Fibroblast of lung (primary cell): ENCODE measurements around the gene CATSPER2. TPM values are rescaled to one million over a fixed set of nuclear protein-coding genes. Genes with fewer than 3 reads are reported as not detected.
"Not testable (repeated sequence)": the region's sequence is repeated elsewhere in the genome, so short reads cannot be mapped to it uniquely, and the experiment has no call there.

ENCODE experiments used
- DNase-seq, 2 donors: peaks; one replicate each; pipeline versions ENCODE4 v3.0.0 to v3.0.0-alpha.2; 2010; ENCODE audit warnings: low read depth in 2 of 2
- H2AFZ ChIP-seq: 2 replicates; pipeline ENCODE4 v1.5.1; 2012; ENCODE audit warnings: low read length, control low read depth, inconsistent platforms
- H3K27ac ChIP-seq: 2 replicates; pipeline ENCODE4 v1.5.1; 2011; ENCODE audit warnings: low read length, control low read depth; ENCODE audit not compliant: insufficient read depth
- H3K27me3 ChIP-seq: 2 replicates; pipeline ENCODE4 v1.5.1; 2011; ENCODE audit warnings: mild to moderate bottlenecking, low read length; ENCODE audit not compliant: control insufficient read depth, insufficient read depth
- H3K36me3 ChIP-seq: 2 replicates; pipeline ENCODE4 v1.5.1; 2011; ENCODE audit warnings: low read length; ENCODE audit not compliant: control insufficient read depth, insufficient read depth
- H3K4me1 ChIP-seq: 2 replicates; pipeline ENCODE4 v1.5.1; 2011; ENCODE audit warnings: low read length; ENCODE audit not compliant: control insufficient read depth, insufficient read depth; ENCODE audit errors: extremely low read depth
- H3K4me2 ChIP-seq: 2 replicates; pipeline ENCODE4 v1.5.1; 2011; ENCODE audit warnings: low read length, control low read depth; ENCODE audit not compliant: insufficient read depth; ENCODE audit errors: extremely low read depth
- H3K4me3 ChIP-seq, 4 experiments: fragments of 200-600 bp in 1 of 4; sonication (generic) in 1 of 4; replicated peaks in 1 of 4; 2 replicates each; pipeline ENCODE4 v1.5.1; 2011 to 2016; ENCODE audit warnings: low read length in 4 of 4, low read depth in 3 of 4, mild to moderate bottlenecking in 3 of 4, control low read depth in 2 of 4, inconsistent platforms in 1 of 4, mixed read lengths in 1 of 4; ENCODE audit not compliant: insufficient read depth in 1 of 4; ENCODE audit errors: control extremely low read depth in 1 of 4
- H3K79me2 ChIP-seq: 2 replicates; pipeline ENCODE4 v1.5.1; 2012; ENCODE audit warnings: mild to moderate bottlenecking, low read length, inconsistent platforms; ENCODE audit not compliant: control insufficient read depth, insufficient read depth
- H3K9ac ChIP-seq: 2 replicates; pipeline ENCODE4 v1.5.1; 2011; ENCODE audit warnings: mild to moderate bottlenecking, low read length, control low read depth; ENCODE audit not compliant: insufficient read depth
- H3K9me3 ChIP-seq: 2 replicates; pipeline ENCODE4 v1.5.1; 2012; ENCODE audit warnings: low read depth, low read length; ENCODE audit not compliant: control insufficient read depth, insufficient read depth
- H4K20me1 ChIP-seq: 2 replicates; pipeline ENCODE4 v1.5.1; 2011; ENCODE audit warnings: low read length; ENCODE audit not compliant: control insufficient read depth, insufficient read depth; ENCODE audit errors: extremely low read depth
- EZH2 ChIP-seq: IDR thresholded peaks from 2 replicates; pipeline ENCODE4 v1.5.1; 2012; ENCODE audit warnings: low read length, control low read depth, mild to moderate bottlenecking; ENCODE audit errors: missing control alignments
- polyA minus RNA-seq: library from RNA; depleted of rRNA, polyadenylated mRNA; stranded (reverse); fragments of >200 nt; gene quantifications from 2 replicates; pipeline ENCODE4 v1.2.3, GENCODE V29; 2011; ENCODE audit warnings: low replicate concordance
- polyA plus RNA-seq, 2 donors: library from polyadenylated mRNA; depleted of rRNA in 1 of 2; stranded (reverse) in 1 of 2; unstranded in 1 of 2; fragments of >200 nt; gene quantifications; 2 replicates each; pipeline ENCODE4 v1.2.1, GENCODE V29; 2011 to 2012; ENCODE audit warnings: missing spikeins in 1 of 2
- total RNA-seq: library from RNA; depleted of rRNA; stranded (reverse); fragments of >200 nt; gene quantifications from 2 replicates; pipeline ENCODE4 v1.2.1, GENCODE V29; 2014
- TF ChIP-seq, protein P1 (sequence below), 2 donors: IDR thresholded peaks in 1 of 2; conservative IDR thresholded peaks in 1 of 2; 1 replicate in 1 of 2; 2 replicates in 1 of 2; pipeline ENCODE4 v1.5.1; 2011 to 2012; ENCODE audit warnings: low read length in 2 of 2, control low read depth in 1 of 2, inconsistent platforms in 1 of 2, low read depth in 1 of 2, mild to moderate bottlenecking in 1 of 2

CATSPER2 gene
- 1.0 and 2.3 TPM in 2 replicates for total RNA-seq
- 0.84 and 0.85 TPM in 2 replicates for polyA plus RNA-seq
- polyA plus RNA-seq (2012), result 0.49 and 0.93 TPM in 2 replicates
- polyA minus RNA-seq, result not detected in 2 replicates

DNA sequence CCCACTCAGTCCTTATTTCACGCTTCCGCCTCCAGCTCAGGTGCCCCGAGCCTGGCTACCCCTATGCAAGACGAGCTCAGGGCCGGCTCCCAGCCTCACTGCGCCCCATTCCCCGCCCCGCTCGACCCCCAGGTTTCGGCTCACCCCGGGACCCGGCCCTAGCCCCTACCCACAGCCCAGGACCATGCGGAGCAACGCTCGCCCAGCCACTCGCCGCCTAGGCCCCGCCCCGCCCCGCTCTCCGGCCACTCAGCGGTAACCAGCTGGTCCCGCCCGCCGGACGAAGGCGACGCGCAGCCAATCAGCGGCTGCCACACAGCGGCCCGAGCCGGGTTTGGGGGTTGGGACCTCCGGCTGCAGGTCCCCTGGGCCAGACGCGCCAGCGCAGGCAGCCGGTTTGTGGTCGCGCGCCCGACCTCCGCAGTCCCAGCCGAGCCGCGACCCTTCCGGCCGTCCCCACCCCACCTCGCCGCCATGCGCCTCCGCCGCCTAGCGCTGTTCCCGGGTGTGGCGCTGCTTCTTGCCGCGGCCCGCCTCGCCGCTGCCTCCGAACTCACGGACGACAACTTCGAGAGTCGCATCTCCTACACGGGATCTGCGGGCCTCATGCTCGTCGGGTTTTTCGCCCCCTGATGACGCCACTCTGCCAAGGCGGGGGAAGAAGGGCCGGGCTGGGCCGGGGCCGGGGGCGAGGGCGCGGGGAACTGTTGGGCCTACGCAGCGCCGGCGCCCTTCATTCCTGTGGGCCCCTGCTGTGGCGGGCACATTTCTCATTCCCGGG, at the start of gene CATSPER2:
Gene CATSPER2 (minus strand): TSS at position 196 of the 781 bp plus-strand sequence. CDS start 783 bp downstream, outside the sequence.
- H3K4me2 ChIP-seq, result no peak within 1 kb of the TSS
- no peaks in the 10 kb centered on the region for H3K4me1 ChIP-seq
- H4K20me1 ChIP-seq, result no peaks in the 10 kb centered on the region
- H3K9ac ChIP-seq, result no peak within 1 kb of the TSS
- no peak within 1 kb of the TSS for H3K4me3 ChIP-seq
- H3K27me3 ChIP-seq, result no peaks in the 10 kb centered on the region
- H3K36me3 ChIP-seq, result no peaks in the 10 kb centered on the region
- no peaks in the 10 kb centered on the region for H3K9me3 ChIP-seq
- H3K79me2 ChIP-seq, result no peaks in the 10 kb centered on the region
- no peak within 1 kb of the TSS for H2AFZ ChIP-seq
- no peak for DNase-seq
- H3K27ac ChIP-seq, result no peak within 1 kb of the TSS
- no peak for TF ChIP-seq EZH2
- TF ChIP-seq, protein P1, sequence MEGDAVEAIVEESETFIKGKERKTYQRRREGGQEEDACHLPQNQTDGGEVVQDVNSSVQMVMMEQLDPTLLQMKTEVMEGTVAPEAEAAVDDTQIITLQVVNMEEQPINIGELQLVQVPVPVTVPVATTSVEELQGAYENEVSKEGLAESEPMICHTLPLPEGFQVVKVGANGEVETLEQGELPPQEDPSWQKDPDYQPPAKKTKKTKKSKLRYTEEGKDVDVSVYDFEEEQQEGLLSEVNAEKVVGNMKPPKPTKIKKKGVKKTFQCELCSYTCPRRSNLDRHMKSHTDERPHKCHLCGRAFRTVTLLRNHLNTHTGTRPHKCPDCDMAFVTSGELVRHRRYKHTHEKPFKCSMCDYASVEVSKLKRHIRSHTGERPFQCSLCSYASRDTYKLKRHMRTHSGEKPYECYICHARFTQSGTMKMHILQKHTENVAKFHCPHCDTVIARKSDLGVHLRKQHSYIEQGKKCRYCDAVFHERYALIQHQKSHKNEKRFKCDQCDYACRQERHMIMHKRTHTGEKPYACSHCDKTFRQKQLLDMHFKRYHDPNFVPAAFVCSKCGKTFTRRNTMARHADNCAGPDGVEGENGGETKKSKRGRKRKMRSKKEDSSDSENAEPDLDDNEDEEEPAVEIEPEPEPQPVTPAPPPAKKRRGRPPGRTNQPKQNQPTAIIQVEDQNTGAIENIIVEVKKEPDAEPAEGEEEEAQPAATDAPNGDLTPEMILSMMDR (conservative IDR thresholded peaks at IDR 0.05 in 1 of 2, IDR thresholded peaks at IDR 0.05 in 1 of 2; ENCODE audit: low read depth in 1 of 2, low read length in 2 of 2), result no peak

DNA sequence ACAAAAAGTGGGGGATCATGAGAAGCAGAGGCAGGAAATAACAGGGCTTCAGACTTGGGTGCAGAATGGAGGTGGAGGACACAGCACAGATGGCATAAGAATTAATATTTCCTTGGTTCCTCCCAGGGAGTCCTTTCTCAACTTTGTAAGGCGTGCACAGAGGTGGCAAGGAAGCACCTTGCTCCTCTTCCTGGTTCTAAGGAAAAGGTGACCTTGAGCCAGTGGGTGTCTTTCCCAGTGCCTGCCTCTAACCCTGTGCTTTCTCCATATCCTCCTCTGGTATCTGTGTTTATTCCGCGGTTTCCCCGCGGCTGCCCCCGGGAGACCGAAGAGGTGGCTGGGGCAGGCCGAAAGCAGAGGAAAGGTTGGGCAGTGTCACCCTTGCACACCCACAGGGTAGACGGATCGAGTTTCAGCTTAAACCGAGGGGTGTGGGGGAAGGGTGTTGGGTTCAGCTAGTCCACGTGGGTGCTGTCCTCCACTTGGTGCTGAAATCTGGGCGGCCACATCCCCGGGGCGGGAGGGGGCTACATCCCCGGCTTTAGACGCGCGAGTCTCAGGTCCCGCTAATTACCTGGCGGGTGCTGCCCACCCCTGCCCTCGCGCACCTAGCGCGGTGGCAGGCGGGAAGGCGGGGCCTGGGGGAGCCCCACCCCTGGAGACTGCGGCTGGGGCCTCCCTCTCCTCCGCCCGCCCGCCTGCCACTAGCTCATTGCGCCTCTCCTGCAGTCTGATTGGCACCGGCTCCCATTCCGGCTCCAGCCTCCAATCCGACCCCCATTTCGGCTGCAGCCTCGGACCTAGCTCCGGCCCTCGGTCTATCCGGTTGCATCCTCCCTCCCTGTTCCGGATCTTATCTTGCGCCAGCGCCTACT, 44.7 kb upstream of the CATSPER2 start, which contains the start of gene CKMT1A:
Gene CKMT1A (plus strand): TSS at position 712 of the 875 bp plus-strand sequence. CDS start 192 bp downstream, outside the sequence.
- not testable (repeated sequence) for H3K27ac ChIP-seq, H4K20me1 ChIP-seq, H3K79me2 ChIP-seq

DNA sequence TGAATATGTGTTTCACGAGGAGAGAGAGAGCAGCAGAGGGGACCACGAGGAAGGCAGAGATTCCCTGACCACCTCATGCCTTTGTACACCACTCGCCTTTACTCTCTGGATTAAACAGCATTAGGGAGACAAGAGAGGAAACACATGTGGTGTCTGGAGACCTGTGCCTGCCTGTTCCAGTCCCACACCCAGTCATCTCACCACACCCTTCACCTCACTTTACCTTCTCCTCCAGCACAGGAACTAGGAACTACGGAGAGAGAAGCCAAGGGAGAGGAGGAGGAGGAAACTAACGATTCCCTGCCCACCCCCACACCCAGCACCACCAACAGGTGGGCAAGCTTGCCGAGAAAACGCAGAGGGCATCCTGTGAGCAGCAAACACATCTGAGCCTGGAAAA, 44.0 kb upstream of the CATSPER2 start:
- not testable (repeated sequence) for H3K36me3 ChIP-seq, H3K79me2 ChIP-seq, H3K4me2 ChIP-seq, H3K4me3 ChIP-seq, H3K9me3 ChIP-seq, H3K27ac ChIP-seq, H4K20me1 ChIP-seq, H3K27me3 ChIP-seq, H3K9ac ChIP-seq, H3K4me1 ChIP-seq, DNase-seq, H2AFZ ChIP-seq

More for the DNA sequence above, 44.7 kb upstream of the CATSPER2 start, which contains the start of gene CKMT1A:
- not testable (repeated sequence) for H3K9me3 ChIP-seq, DNase-seq, H3K4me1 ChIP-seq, H3K36me3 ChIP-seq, H3K4me3 ChIP-seq, H3K27me3 ChIP-seq, H3K9ac ChIP-seq, H3K4me2 ChIP-seq, H2AFZ ChIP-seq

DNA sequence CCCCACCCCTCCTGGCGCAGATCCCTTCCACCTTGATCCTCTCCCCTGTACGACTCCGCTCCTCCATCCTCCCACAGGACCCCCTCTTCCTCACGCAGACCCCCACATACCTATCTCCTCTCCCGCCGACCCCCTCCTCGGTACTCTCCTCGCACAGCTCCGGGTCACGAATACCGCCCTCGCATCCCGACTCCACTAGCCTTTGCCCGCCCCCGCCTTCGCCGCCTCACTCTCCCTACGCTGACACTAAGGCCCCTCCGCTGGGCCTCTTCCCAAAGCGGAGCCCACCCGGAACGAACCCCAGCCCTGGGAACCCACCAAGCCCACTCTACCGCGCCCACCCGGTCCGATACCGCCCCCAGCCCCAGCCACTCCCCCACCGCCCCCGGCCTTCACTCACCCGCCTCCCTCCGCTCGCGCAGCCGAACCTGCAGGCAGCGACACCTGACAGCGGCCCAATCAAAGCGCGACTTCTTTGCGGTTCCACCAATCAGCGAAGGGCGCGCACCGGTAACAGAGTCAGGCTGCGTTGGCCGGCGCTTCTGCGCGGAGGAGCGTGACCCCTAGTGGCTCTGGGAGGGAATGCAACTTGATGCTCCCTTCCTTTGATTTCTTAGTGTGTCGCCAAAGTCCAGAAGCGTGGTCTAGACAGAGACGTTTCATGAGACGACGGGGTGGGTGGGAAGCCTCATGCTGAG, 41.1 kb upstream of the CATSPER2 start:
- not testable (repeated sequence) for DNase-seq, H3K27me3 ChIP-seq, H3K79me2 ChIP-seq, H3K27ac ChIP-seq, H3K9ac ChIP-seq, H3K4me2 ChIP-seq, H3K36me3 ChIP-seq, H3K4me1 ChIP-seq, H2AFZ ChIP-seq, H4K20me1 ChIP-seq, H3K4me3 ChIP-seq, H3K9me3 ChIP-seq

GRCh38 chr15:43674175-43674574, 25.5 kb upstream of the CATSPER2 start:
- not testable (repeated sequence) for H3K9me3 ChIP-seq, H3K4me1 ChIP-seq, H3K4me3 ChIP-seq, H3K9ac ChIP-seq, H4K20me1 ChIP-seq, H3K27ac ChIP-seq, H3K79me2 ChIP-seq, H3K27me3 ChIP-seq, H3K4me2 ChIP-seq, H2AFZ ChIP-seq, H3K36me3 ChIP-seq, DNase-seq
